HG03025 (cell line): ENCODE measurements around the gene STX7.
"Not testable (repeated sequence)": the region's sequence is repeated elsewhere in the genome, so short reads cannot be mapped to it uniquely, and the experiment has no call there.

Experiments
- ATAC-seq: cut with Tn5 transposase; IDR thresholded peaks from one replicate; pipeline ENCODE4 v1.9.1; 2021; ENCODE audit warnings: mild to moderate bottlenecking, moderate library complexity; ENCODE audit not compliant: unreplicated experiment, low FRiP score

STX7 gene, protein sequence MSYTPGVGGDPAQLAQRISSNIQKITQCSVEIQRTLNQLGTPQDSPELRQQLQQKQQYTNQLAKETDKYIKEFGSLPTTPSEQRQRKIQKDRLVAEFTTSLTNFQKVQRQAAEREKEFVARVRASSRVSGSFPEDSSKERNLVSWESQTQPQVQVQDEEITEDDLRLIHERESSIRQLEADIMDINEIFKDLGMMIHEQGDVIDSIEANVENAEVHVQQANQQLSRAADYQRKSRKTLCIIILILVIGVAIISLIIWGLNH

DNA sequence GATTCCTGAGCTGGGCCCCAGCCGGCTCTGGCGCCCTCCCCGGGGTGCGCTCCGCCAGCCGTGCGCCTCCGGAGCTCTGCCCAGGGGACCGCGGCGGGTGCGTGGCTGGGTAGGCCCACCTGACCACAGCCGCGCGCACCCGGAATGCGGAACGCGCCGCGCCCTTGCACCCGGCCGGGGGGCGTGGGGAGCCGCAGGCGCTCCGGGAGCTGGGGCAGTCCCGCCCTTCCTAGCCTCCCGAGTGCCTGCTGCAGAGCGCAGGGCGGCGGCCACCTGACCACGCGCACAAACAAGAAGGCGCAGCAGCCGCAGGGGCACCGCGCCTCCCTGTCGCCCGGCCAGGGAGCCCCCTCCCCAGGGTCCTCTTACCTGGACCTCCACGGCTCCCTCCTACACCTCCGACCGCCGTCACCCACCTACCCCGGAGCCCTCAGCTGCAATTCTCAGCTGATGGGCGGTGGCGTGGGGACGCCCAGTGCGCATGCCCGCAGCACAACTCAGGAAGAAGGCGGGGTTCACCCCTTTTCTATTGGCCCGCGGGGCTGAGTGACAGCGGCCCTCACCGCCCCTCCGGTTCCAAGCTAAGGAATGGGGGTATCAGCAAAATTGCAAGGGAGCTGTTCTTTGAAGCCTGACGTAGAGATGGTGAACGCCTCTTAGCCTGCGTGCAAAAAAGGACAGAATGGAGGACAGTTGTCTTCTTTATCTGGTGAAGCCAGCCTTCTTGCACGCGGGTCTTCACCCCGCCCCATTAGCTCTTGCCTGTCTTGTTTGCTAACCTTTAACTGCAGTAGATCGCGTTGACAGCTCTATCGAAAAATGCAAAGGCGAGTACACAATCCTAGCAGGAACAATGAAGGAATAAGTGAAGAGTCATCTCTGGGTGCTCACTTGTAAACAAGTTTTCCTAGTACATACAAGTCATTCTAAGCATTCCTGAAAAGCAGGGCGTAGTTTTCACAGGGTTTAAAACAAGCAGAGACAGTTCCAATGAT, at the start of gene STX7:
TSS of gene STX7 (minus strand) at position 479 of the 995 bp plus-strand sequence. CDS start 9,586 bp downstream, outside the sequence.
- peak; percentile 92 for ATAC-seq

DNA sequence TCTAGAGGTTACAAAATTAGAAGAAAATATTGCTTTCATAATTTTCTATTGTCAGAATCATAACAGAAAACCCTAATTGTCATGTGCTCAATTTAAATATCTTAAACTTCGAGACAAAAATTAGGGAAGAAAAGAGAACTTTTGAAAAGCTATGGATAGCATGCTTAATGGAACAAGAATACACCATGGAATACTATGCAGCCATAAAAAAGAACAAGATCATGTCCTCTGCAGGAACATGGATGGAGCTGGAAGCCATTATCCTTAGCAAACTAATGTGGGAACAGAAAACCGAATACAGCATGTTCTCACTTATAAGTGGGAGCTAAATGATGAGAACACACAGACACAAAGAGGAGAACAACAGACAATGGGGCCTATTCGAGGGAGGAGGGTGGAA, 47.2 kb upstream of the STX7 start:
- not testable (repeated sequence) for ATAC-seq

DNA sequence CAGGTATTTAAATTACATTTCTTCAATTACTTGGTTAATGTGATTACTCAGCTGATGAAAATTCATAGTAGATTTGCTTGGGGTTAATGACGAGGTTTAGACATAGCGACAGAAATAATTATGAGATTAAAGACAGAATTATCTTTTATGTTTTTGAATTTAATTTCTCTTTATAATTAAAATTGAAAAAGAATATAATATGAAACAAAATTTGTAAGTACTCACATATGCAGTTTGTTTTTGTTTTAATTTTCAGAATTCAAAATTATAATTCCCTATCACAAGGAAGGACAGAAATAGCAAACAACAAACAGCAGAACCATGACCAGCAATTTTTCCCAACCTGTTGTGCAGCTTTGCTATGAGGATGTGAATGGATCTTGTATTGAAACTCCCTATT, 39.5 kb upstream of the STX7 start, which contains the start of gene TAAR8:
TSS of gene TAAR8 (plus strand) at position 301 of the 400 bp plus-strand sequence. CDS start at position 322, 21 bp downstream.
- no peak for ATAC-seq

DNA sequence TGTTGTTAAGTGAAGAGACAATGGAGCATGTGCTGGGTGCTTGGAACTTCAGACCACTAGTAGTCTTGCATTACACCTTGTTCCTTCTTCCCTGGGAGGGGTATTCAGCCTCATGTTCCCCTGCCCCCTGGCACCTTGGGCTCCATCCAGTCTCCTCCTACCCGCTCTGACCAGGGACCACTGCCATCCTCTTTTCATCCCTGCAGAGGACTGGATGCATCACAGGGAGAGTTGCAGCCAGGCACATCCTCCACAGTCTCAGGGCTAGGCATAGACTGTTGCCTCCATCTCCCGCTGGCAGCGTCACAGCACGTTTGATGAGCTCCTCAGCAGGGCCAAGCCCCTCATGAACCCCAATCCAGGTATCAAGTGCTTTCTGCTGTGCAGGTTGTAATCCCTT, 38.3 kb upstream of the STX7 start:
- no peak for ATAC-seq

DNA sequence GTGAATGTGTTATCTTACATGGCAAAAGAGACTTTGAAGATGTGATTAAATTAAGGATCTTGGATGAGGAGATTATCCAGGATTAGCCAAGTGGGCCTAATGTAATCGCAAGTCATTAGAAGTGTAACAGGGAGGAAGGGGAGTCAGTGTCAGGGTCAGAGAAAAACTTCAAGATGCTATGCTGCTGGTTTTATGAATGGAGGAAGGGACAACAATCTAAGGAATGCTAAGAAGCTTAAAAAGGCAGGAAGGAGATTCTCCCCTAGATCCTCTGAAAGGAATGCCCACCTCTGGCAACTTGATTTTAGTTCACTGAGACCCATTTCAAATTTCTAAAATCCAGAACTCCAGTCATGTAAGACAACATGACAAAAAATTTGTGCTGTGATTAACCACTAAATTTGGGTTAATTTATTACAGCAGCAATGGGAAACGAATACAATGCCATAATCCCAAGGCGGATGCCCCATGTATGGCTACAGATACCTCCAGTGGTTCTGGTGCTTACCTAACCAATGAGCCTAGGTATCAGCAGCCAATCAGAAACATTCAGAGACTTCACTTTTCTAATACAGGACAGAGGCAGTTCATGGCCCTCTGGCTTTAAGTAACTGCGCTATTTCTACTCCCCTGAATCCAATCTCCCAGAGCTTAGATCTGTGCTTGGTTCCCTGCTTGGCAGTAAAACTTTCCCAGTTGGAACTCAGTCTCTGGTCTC, 36.0 kb upstream of the STX7 start:
- no peak for ATAC-seq

DNA sequence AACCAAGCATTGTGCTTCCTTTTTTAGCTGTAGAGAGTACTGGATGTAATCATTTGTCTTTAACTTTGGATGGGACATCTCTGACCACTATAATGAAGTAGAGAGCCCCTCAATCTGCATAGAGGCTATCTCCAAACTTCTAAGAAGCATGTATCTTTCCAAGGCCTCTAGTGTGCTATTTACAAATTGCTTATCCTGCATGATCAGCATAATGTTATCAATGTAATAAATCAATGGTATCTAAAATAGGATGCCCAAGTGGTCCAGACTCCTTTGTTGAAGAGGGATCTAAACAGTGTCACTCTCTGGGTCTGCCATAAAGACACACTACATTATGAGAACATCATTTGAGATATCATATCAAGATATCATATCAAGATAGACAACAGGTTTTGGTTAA, 31.9 kb upstream of the STX7 start:
- no peak for ATAC-seq

DNA sequence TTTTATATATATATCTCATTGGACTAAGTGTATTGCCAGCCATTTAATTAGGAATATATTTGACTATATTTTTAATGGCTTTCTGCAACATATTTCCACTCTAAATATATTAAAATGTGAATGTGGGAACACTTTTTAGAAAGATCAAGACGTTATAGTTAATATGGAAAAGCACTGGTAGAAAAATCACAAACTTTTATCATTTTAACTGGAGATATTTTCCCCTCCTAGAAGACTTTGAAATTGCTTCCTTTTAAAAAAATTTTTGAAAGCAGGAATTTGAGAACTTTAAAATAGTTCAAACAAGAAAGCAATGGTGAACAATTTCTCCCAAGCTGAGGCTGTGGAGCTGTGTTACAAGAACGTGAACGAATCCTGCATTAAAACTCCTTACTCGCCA, 25.1 kb upstream of the STX7 start, which contains the start of gene TAAR9:
TSS of gene TAAR9 (plus strand) at position 301 of the 400 bp plus-strand sequence. CDS start at position 314, 13 bp downstream.
- no peak for ATAC-seq

DNA sequence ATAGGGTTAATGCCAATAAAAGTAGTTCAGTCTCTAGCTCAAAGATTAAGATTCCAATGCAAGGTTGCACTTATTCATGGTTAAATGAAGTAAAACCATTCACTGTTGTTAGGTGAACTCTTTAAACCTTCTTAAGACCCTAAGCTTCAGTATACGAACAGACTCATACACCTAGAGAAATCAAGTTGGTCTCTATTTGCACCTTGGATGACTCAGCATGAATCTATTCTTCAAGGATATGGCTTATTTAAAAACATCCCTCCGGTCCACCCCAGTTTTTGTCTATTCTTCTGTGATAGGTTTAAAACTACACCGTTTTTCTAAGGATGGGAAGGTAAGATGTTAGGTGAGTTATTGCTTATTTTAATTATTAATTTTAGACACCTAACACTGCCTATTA, 24.2 kb upstream of the STX7 start:
- no peak for ATAC-seq

DNA sequence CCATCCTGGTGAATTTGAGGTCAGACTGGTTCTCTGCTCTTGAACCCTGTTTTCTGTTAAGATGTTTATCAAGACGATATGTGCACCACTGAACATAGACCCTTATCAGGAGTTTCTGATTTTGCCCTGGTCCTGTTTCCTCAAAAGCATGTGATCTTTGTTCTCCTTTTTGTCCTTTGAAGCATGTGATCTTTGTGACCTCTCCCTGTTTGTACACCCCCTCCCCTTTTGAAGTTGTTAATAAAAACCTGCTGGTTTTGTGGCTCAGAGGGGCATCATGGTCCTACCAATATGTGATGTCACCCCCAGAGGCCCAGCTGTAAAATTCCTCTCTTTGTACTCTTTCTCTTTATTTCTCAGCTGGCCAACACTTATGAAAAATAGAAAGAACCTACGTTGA, 21.6 kb upstream of the STX7 start:
- ATAC-seq: not testable (repeated sequence)

DNA sequence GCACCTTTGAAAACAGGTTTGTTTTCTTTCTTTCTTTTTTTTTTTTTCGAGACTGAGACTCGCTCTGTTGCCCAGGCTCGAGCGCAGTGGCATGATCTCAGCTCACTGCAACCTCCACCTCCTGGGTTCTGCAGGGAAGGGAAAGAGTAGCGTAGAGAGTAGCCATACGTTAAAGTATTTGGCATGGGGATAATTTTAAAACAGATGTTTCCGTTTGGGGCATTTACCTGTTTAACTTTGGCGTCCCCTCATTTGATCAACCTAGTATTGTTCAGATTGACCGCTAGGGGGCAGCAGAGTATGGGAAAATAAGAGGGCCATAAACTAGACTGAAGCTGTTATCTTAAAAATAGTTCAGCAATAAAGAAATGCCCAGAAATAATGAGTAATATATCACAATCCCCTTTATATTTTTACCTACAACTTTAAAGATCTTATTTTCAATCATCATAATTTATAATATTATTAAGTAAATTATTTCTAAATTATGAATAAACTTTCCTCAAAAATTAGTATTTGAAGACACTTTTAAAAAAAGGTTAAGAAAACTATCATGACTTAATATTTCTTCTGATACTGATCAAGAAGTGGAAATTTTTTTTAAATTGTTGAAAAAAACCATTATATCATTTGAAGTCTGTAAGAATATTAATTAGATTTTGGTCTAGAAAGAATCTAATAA, 17.5 kb upstream of the STX7 start:
- ATAC-seq: no peak

DNA sequence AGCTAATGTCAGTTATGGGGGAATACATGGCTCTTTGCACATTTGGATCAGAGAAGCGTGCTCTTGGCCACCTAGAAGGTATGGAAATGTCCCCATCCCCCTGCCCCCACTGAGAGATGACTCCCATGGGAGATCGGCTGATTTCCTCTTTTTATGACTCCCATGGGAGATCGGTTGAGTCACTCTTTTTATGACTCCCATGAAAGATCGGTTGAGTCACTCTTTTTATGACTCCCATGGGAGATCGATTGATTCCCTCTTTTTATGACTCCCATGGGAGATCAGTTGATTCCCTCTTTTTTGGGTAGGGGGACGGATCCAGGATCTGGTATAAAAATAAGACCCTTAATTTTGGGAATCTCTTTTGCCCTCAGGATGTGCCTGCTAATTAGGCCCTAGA, 14.9 kb upstream of the STX7 start:
- no peak for ATAC-seq

DNA sequence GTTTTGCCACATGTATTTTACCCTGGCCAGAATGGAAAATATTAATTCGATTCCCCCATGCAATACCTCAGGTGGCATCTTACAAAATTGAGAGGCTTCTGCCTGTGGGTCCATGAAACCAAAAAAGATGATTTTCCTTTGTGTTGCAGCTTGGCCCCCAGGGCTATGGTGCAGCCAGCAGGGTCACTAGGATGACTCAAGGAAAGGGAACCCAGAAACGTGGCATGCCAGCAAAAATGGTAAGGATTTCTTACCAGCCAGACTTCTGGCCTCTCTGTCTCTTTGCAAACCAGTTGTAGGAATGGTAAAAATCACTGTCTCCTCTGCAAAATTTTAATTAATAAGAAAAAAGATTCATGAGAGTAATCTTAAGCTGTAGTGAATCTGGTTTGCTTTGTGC, 13.5 kb upstream of the STX7 start:
- ATAC-seq: no peak

DNA sequence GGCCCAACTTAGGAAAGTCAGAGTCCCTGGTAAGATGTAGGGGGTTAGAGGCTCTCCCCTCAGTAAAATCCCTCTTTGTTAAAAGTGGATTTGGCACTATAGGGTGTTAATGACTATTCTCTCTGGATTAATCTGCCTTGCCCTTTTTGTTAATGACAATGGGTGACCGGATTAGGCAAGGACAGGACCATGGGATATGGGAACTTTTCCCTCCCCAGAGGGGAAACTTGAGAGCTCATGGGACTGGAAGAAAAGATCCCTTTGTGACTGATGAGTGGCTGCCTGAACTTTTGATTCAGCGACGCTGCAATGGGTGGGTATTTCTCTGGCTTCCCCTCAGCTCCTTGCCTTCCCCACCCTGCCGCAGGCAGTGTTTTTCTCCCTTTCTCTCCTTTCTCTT, 12.9 kb upstream of the STX7 start:
- no peak for ATAC-seq

DNA sequence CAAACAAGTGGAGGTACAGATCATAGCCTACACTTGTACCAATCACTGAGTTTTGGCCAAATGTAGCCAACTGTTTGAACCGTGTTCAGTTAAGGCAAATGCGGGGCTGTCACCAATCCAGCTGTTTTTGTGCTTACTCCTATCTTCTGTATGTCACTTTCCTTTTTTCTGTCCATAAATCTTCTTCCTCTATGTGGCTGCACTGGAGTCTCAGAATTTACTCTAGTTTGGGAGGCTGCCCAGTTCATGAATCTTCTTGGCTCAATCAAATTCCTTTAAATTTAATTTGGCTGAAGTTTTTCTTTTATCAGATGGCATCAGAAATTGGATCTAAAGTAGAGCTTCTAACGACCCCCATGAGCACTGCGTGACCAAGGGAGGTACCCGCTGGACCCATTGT, 11.7 kb upstream of the STX7 start:
- no peak for ATAC-seq

DNA sequence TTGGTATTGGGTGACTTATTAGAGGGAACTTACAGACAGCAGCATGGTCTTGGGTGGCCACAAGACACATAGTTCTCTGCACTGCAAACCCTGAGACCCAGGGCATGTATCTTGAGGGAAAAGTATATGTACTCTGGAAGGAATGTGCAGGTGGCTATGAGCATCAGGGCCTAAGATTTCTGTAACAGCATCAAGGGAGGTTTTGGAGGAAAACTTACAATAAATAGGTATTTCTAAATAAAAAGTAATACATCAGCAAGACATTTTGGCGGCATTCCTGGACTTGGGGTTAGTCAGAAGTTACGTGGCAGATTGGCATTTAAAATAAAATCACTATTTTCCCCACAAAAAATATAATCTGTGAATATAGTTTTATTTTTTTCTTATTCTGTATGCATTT, 8.0 kb upstream of the STX7 start:
- no peak for ATAC-seq

DNA sequence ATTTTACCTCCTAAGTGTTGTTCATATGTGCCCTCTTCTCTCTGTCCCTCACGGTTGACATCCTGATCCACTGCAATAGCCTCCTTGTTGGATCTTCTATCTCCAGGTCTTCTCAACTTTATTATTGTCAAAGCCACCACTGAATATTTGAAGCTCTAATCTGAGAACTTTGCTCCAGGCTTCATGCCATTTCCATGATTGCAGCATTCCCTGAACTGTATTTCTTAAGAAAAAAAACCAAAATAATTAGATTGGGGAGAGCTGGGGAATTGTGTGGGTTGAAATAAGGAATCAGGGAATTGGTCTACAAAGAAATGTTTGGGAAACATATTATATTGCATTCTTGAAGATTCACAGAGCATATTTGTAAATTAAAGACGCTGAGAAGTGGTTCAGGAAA, 2.5 kb upstream of the STX7 start:
- ATAC-seq: no peak

DNA sequence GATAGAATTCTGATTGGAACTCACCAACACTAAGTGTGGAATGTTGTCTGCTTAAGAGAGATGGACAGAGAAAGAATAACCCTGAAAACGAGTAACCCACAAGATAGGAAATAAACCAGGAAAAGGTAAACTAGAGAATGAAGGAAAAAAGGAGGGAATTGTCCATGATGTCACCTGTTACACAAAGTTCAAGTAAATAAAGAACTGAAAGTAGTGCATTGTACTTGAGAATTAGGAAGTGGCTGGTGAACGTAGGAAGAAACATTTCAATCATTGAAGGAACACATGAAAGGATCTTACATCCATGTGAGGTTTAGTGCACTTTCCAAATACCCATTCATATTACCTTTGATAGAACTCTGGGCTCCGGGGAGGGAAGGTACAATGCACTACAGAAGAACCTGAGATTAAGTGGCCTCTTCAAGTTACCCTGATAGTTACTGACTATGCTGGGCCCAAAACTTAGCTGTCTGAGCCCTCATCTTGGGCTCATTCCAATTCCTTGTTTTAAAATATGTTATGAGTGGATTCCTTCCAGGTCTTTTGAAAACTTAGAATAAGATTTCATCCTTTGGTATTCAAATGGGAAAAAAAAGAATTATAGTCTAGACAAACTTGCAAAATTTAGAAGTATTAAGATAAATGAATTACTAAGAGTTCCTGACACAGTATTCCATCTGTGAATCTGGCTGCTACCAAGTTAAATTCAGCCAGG, 1.1 kb upstream of the STX7 start:
- ATAC-seq: no peak

DNA sequence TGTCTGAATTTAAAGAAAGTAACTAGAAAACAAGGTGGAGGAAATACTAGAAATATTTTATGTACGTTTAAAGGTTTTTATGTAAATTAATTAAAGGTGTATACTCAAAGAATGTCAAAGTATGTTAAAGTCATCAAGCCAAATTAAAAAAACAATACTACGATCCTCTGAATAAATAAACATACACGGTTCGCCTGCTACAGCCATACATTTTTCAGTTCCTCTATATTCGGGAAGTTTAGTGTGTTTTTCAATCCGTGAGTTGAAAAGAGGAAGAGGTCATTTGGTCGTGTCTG, 626 bp downstream of the STX7 start:
- ATAC-seq: no peak

DNA sequence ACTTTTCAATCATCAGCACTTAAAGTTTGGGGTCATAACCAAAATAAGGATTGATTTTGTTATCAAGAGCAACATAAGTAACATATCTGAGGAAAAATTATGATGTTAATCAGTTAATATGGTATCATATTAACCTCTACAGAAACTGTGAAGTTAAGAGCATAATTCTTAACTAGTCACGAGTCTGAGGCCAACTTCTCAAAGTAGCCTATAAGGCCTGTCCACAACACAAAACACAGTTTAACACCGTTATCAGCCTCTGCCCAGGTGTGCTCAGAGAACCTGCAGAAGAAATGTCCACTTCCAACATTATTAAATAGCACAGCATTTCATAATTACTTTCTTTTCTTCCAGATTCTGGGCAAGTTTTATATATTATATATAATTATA, 1.1 kb downstream of the STX7 start:
- no peak for ATAC-seq
